Measurements from ENCODE around the gene SULF2.
"Not testable (repeated sequence)": the region's sequence is repeated elsewhere in the genome, so short reads cannot be mapped to it uniquely, and the experiment has no call there.

Gene SULF2

DNA sequence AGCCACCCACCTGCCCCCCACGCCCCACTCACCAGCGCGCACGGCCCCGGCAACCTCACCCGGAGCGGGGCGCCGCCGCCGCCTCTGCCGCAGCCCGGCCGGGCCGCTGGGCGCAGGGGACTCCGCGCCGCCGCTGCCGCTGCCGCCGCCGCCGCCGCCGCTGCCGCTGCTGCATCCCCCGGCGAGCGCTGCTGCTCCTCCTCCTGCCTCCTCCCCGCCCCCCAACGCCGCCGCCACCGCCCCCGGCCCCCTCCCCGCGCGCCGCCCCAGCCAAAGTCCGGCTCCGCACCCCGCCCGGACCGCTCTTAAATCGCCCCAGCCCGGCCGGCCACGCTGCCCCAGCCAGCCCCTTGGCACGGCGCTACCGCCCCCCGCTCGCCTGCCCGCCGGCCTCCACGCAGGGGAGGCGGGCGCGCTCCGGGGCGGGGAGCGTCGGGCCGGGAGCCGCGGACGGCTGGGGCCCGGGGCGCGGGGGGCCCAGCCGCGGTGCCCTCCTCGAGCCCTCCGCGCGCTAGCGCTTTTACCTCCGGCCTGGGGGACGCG is at the start of gene SULF2:
SULF2 (minus strand) TSS at position 171 of the 543 bp plus-strand sequence. CDS start 28,118 bp downstream, outside the sequence.
- DNase-seq (ENCODE audit: low spot score): peak; percentile 55

DNA sequence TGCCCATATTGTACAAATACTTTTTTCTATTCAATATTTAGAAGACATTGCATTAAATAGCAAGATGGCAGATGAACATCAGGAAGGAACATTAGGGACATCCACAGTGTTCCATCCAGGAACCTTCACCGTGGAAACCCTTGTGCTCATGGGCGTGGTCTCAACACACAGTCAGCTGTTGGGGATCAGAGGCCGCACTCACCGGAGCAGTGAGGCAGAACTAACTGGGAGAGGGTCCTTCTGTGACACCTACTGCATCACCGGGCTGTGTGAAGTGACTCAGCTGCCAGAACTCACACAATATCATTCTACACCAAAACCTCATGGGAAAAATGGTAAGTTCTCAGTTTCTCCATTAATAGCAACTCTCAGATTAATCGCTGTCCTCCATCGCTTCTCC is 46.4 kb upstream of the SULF2 start:
- DNase-seq (ENCODE audit: low spot score): not testable (repeated sequence)

DNA sequence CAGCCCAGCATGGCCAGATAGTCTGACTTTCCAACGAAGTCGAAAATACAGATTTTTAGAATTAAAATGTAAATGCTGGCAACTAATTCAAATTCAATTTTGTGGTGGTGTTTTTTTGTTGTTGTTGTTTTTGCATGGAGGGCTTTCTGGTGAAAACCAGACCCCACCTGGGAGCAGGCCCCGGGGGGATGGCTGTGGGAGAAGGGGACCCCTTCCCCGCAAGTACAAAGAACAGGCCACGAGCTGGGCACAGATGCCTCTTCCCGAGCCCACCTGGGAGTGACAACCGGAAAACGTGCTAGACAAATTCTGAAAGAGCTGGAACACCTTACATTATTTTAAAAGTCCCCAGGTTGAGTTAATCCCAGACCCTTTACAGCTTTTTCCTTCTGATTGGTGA is 41.4 kb upstream of the SULF2 start:
- not testable (repeated sequence) for DNase-seq (ENCODE audit: low spot score)

DNA sequence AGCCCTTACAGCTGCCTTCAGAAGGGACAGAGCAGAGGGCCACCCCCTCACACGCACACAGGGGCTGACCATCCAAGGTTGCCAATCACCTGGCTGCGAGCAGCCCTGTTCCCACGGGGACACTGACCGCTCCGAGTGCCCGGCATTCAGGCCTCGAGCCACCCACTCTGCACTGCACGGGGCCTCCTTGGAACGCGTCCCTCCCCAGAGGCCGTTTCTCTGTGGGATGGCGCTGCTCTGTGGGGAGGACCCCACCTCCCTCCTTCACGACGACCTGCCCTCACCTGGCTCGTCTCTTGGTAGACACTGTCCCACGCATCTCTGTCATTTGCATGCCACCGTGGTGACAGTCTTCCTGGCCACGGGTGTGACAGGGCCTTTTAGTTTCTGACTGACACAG is 40.7 kb upstream of the SULF2 start:
- DNase-seq (ENCODE audit: low spot score): not testable (repeated sequence)

DNA sequence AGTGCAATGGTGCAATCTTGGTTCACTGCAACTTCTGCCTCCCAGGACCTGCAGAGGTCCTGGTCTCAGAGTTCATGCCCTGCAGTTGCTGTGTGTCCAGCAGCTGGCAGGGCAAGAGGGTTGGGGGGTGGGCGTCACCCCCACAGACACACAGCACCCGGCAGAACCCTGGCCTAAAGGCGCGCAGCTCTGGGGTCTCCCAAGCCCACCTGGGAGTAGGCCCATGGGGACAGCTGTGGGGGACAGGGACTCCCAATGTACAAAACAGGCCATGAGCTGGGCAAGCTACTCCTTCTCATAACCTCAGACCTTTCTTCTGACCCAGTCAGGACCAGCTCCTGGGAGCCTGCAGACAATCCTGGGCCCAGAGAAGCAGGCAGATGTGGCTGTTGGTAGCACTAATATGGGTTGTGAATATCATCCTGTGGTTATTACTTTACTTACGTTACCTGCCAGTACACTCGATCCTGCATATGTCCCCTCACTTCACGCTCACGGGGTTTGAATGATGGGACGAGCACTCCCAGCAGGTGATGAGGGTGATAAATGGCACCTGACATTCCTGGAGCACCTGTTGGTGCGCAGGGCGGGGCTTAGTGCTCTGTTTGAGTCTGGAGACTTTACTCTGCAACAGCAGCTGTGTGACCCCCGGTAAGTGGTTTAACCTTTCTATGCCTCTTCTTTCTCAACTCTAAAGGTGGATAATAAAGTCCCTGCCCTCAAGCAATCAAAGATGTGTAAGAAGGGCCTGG is 39.9 kb upstream of the SULF2 start:
- no peak for DNase-seq (ENCODE audit: low spot score)

DNA sequence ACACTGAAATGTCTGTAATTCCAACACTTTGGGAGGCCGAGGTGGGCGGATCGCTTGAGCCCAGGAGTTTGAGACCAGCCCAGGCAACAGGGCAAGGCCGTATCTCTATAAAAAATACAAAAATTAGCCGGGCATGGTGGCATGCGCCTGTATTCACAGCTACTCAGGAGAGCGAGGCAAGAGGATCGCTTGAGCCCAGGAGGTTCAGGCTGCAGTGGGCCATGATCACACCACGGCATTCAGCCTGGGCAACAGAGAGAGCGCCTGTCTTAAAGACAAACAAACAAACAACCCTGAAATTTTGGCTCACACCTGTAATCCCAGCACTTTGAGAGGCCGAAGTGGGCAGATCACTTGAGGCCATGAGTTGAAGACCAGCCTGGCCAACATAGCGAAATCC is 38.7 kb upstream of the SULF2 start:
- not testable (repeated sequence) for DNase-seq (ENCODE audit: low spot score)

DNA sequence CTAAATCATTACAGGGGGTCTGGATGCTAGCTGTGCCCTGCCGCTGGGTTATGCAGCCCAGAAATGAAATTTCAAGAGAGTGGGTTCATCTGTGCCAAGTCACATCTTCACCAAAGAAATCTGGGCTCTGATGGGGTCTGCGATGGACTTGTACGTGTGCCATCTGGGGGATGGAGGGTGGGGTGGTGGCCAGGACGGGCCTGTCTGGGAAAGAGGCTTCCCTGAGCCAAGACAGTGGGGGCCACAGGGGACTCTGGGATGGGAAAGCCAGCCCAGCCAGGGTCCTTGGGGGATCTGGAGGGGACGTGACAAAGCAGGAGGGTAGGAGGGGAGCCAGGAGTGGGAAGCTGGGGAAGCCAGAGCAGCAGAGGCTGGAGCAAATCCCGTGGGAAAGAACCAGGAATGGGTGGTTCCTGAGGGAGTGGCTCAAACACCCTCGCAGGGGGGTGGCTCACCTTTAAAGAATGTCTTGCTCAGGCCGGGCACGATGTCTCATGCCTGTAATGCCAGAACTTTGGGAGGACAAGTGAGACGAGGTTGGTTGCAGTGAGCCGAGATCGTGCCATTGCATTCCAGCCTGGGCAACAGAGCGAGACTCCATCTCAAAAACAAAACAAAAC is 36.3 kb upstream of the SULF2 start:
- no peak for DNase-seq (ENCODE audit: low spot score)

DNA sequence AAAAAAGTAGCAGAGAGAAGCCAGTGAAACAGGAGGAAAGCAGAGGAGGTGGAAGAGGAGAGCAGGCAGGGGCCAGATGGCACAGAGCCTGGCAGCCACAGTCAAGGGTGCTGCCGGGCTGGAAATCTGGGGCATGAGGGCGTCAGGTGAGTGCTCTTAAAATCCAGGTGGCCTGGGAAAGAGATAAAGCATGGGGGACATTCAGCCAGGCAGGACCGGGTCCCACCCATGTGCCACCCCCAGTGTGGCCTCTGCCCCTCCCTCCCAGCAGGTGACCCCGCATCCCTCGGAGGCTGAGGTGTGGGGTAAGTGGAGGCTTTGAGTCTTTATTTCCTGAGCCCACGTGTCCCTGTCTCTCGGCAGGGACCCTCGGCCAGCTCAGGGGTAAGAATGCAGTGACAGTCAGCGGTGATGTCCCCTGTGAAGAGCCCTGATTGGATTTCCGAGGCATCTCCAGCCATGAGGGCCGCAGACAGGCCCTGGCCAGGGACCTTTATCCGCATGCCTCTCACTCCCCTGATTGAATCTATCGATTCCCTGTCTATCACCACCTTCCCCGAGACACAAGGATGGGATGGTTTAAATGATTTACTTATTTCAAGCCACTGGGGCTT is 33.8 kb upstream of the SULF2 start:
- no peak for DNase-seq (ENCODE audit: low spot score)

DNA sequence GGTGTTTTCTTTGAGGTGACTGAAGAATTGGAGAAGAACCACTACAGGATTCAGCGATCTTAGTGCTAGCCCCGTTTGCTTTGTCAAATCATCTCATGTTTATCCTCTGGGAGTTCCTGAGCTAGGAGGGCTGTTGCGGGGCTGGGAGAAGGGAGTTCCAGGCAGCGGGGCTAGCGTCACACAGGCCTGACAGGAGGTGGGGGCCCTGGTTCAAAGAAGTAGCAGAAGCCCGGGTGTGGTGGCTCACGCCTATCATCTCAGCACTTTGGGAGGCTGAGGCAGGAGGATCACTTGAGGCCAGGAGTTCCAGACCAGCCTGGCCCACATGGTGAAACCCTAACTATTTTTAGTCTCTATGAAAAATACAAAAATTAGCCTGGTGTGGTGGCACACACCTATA is 33.2 kb upstream of the SULF2 start:
- no peak for DNase-seq (ENCODE audit: low spot score)

DNA sequence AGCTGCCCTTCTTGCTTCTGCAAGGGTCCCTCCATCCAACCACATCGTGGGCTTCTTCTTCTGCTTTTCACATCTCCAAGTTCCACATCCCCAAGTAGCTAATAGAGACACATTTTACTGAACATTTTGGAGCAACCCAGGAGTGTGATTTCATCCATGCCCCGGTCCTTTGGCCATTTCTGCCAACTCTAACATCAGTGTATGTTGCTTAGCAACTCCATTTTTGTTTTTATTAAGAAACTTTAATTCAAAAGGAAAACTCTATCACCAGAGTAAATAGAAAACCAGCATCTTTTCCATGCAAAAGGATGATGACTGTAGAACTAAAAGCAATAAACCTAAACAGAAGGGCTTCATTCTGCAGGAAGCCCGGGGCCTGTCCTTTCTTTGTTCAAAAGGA is 32.7 kb upstream of the SULF2 start:
- DNase-seq (ENCODE audit: low spot score): no peak

DNA sequence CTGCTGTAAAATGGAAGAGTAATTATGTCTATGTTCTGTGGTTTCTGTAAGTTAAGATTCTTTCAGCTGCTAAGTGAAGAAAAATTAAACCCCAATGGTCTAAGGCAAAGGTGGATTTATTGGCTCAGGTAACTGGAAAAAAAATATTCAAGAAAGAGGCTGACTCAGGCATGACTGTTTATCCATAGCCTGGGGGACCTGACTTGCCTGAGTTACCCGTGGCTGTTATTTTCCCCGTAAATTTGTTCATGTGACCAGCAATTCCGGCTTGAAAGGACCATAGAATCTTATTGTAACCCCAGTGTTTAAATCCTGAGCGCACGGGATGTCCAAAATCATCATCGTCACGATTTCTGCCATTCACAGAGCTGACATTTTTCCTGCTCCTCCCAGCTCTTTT is 32.3 kb upstream of the SULF2 start:
- DNase-seq (ENCODE audit: low spot score): no peak

DNA sequence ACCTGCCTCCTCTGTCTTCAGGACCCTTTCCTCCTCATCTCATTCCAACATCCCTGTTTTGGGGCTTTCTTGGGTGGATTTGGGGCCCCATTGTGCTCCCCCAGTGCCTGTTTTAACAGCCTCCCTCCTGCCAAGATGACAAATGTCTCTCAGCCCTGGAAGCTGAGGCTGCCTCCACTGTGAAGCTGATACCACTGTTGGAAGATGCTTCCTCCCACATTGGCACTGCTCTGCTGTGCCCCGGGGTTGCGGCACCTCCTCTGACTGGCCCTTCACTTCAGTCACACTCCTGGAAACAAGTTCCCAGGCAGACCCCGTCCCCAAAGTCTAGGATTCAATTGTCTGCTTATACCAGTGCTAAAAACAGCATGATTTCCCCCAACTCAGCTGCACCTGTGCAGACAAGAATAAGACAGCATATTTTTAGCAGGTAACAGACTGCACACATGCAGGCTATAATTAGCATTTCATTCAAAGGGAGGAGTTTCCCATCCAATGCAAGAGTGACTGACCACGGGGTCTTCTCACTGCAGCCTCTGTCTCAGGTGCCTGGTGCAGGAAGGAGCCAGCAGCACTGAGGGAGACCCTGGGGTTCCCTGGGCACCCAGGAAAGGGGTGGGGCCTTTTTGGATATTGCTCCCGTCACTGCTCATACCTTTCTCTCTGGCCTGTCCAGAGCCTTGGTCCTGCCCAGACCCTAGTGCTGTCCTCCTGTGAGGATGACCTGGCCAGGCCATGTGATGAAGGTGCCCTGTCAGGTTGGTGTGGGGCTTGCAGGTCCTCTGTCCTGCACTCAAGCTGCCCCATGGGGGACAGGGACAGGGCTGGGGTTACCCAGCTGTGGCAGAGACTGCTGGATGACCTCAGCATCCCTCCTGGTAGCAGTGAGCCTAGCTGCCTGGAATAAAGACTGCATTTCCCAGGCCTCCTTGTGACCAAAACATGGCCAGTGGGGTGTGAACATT is 31.5 kb upstream of the SULF2 start:
- no peak for DNase-seq (ENCODE audit: low spot score)

DNA sequence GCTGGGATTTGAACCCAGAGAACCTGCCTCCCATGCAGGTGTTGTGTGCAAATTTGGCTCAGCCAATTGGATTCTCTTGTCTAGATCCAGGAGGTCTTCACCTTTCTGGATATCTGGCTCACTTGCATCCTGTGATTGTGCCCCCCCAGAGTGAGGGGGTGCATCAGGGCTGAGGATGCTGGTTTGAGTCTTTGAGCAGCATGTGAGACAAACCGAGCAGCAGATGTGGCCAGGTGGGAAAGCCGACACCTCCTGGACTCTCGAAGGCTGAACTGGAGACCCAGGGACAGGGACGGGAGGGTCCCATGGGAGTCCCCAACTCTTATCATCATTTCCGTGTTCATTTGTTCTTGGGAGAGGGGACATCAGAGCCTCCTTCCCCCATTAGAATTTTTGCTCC is 30.6 kb upstream of the SULF2 start:
- DNase-seq (ENCODE audit: low spot score): no peak

DNA sequence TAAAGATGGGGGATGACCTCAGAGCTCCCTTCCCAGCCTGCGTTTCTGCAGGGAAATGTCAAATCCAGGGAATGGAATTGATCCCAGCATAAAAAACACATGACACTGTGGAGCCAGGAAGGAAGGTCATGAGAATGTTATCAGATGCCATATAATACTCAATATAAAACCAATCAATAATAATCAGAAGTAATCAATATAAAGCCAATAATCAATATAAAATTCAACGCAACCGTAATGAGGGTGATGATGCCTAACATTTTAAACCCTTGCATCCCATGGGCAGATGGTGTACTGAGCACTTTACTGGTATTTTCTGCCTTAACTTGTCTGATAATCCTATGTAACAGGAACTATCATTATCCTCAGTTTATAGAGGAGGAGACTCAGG is 30.1 kb upstream of the SULF2 start:
- DNase-seq (ENCODE audit: low spot score): no peak

DNA sequence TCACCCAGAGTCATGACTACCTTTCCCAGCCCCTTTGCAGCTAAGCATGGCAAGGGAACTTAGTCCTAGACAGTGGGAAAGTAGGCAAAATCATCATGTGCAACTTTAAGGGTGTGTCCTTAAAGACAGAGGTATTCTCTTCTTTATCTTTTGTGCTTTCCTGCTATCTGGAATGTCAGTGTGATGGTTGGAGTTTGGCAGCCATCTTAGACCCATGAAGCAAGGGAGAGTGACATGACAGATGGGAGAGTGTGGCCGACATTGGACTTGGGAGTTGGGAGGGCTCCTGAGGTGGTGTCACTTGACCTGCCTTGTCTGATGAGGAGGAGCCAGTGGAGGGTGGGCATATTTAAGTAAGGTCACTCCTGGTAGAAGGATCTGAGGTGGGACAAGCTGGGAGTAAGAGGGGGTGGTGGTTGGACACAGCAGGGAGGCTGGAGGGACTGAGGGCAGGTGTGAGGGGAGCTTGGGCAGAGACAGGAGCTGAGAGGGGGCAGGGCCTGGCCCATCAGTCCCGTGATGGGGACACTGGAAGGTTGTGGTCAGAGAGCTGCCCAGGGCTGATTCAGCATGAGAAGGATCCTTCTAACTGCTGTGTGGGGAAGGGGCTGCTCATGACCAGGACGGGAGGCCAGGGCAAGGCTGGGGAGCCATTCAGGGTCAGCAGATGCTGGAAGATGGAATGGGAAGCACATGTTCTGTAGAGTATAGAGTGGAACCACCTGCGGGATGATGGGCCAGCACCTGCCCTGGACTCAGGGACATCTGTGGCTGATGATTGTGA is 29.5 kb upstream of the SULF2 start:
- no peak for DNase-seq (ENCODE audit: low spot score)

DNA sequence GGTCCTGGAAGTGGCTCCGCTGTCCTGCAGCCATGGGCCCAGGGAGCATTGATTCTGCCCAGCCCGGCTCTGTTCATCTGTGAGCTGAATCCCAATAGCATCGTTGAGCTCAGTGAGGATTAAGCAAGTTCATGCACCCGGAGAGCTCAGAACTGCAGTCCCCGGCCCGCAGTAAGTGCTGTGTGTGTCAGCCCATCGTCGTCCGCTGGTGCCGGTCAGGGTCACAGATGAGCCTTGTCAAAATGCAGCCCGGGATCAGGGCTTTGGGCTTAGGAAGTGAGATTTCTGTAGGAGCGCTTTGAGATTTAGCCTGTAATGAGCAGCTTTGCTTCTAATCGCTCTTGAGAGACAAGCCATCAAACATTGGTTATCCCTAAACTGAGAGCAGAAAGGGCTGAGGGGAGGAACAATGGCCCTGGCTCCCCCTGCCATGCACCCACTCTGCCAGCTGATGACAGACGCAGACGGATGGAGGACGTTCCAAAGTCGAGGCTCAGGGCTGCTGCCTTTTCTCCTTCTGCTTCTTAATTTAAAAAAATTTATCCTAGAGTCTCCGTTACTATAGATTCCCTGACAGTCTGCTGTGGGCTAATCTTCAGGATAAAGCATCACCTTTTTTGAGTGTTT is 25.6 kb upstream of the SULF2 start:
- no peak for DNase-seq (ENCODE audit: low spot score)

DNA sequence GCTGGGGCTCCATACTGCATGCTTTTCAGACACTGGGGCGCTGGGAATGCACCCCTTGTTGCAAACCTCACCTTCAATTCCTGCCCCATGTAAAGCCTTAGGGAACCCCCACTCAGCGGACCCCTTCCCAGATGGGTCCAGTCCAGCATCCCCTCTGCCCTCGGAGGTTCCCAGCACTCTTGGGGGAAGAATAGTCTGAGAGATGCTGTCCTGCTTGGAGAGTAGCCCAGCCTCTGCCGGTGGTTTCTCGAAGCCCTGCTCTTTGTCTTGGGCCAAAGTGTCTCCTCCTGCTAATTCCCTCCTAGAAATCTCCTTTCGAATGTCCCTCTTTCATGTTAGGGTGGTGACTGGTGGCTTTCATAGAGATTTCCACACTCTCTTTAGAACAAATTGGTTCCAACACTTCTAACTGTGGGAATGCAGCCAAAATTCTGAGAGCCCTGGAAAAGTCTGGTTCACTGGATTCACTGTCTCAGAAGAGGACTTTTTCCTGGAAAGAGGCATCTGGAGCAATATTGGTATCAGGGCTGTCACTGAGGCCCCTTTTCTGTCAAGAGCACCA is 24.9 kb upstream of the SULF2 start:
- no peak for DNase-seq (ENCODE audit: low spot score)

DNA sequence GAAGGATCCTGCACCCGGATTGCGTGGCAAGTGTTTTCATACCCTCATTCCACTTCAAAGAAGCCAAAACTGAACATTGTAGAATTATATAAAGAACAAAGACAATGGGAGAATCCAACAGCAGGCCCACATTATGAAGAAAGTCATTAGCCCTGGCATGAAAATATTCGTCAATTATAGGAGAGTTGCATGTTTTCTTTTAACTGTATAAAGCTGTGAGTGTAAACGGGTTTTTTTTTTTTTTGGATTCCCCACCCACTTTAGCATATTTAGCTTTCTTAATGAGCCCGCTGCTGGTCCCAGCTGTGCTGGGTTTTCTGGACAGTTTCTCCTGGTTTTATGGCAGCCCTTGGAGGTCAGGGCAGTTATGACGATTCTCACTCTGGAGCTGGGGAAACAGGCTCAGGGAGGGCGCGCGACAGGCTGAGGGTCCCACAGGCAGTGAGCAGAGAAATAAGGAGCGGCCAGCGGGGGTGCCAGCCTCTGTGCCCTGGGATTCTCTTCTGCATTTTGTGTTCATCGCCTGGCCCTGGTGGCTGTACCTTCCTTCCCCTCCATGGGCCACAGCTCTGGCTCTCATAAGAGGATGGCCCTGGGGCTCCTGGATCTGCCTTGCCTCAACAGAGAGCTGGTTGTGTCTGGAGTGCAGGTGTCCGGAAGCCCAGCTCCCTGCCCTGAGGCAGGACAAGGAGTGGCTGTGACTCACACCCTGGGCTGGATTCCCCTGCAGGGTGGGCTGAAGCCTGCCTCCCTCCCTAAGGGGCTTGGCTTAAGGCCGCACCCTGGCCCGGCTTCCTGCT is 24.1 kb upstream of the SULF2 start:
- DNase-seq (ENCODE audit: low spot score): peak; percentile 78

DNA sequence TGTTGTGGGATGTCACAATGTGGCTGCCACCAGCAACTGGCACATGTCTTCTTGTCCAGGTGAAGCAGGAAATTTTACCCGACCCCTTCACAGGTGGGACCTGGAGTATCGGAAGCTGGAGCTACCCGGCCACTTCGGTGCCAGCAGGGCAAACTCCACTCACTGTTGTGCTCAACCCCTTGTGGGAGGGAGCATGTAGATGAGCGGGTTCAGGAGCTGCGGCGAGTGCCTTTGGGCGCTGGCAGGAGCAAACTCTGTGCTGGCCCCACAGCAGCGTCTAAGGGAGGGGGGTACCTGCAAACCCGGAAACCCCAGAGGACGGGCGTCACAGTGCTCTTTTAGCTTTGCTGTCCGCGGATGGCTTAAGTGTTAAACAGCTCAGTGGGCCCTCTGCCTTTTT is 20.7 kb upstream of the SULF2 start:
- no peak for DNase-seq (ENCODE audit: low spot score)

DNA sequence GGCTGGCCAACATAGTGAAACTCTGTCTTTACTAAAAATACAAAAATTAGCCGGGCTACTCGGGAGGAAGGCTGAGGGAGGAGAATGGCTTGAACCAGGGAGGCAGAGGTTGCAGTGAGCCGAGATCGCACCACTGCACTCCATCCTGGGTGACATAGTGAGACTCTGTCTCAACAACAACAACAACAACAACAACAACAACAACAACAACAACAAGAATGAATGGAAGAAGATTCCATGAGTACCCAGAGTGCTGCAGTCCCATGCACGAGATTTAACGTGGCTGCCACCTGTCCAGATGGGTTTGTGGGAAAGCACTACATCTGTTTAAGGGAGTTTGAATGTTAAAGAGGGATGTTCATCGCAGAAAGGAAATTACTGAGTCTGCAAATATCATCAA is 19.7 kb upstream of the SULF2 start:
- not testable (repeated sequence) for DNase-seq (ENCODE audit: low spot score)

Measured in HuH-7.5 (cell line).